HG03135 (cell line): ENCODE measurements around the gene OSBPL5.

ENCODE experiments used
- ATAC-seq: cut with Tn5 transposase; IDR thresholded peaks from one replicate; pipeline ENCODE4 v1.9.1; 2021; ENCODE audit warnings: mild to moderate bottlenecking, moderate library complexity; ENCODE audit not compliant: unreplicated experiment

Gene OSBPL5

DNA sequence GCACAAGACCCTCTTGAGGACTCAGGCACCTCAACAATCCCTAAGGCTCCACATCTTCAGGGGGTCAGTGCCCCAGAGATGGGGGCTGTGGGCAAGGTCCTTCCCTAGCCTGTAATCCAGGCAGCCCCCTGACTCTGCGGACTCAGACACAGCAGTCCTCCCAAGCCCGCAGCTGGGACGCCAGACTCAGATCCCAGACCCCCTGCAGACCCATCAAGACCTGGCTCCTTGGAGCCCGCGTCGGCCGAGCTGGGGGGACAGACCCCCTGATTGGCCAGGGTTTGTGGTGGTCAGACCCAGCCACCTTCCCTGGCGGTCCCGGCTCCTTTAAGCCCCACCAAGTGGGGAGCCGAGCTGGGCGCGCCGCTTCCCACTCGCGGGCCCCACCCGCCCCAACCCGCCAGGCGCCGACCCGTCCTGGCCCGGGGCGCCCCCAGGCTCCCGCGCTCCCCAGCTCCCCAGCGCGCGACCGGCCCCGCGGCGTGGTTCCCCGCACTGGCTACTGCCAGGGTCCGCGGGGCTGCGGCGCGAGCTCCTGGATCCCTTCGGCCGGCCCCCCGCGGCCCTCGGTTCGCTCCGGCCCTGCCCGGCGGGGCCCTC is 458 bp downstream of the OSBPL5 start:
- no peak for ATAC-seq

DNA sequence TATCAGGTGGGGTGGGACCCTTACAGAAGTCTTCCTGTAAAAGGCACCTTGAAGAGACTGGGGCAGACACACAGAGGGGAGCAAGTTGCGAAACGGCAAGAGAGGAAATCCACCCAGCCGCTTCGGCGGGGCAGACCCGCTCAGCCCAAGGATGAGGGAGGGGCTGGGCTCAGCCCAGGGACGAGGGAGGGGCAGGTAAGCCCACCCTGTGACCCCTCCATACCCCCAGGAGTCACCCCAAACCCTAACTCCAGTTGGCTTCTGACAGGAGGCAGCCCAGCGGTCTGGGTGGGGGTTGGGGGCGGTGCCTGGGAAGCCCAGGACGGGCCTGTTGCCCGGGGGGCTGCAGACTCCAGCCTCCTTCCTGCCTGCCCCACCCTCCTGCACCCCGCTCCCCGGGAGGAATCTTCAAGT is 965 bp downstream of the OSBPL5 start:
- no peak for ATAC-seq

- ATAC-seq: no peak
These were observed 1.7 kb downstream of the OSBPL5 start for GRCh38 chr11:3163241-3163981.

DNA sequence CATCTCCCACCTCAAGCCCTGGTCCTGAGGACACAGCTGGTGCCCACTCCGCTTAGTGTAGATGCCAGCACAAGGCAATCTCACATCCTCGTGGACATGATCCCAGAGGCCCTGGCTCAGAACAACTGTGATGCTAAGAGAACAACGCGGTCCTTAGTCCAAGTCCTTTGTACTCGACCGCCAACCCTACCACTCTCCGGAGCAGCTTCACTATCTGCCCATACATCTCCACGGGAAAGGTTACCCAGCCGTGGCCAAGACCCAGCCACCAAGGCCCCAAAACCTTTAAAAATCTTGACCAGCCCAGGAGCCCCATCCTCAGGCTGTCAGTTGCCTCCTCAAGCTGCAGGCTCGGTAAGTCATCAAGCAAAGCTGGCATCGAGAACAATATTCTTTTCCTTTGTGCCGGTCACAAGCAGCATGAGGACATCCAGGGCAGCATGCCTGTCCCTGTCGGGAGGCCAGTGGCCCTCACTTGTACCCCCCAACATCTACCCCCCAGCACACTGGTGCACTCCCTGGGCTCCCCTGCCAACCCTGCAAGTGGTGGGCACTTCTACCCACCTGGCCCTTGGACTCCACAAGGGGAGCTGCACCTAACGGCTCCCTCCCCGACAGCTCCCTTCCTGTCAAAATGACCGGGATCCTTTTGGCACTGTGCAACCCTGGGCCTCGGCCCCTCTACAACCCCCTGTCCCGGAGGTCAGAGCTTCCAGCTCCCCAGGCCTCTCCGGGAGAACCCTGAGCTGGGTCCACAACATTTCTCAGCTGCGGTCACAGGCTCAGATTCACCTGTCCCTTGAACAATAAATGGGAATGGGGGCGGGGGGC is 2.5 kb downstream of the OSBPL5 start:
- ATAC-seq: no peak

- ATAC-seq: no peak
These were observed 3.2 kb downstream of the OSBPL5 start for GRCh38 chr11:3161720-3162409.

DNA sequence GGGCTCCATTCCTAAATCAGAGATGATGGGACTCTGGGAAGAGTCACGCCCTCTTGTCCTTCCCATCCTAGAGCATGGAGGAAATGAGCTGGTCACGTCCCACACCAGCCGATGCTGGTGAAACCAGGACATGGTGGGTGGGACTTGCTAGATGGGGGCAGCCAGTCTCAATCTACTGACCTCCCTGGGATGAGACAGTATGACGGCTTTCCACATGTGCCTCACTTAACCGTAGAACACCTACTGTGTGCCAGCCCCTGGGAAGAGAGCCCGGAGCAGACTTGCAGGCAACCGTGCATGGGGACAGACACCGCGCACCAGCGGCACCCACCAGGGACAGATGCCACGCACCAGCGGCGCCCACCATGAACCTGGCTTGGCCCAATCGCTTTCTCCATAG is 3.8 kb downstream of the OSBPL5 start:
- ATAC-seq: no peak

DNA sequence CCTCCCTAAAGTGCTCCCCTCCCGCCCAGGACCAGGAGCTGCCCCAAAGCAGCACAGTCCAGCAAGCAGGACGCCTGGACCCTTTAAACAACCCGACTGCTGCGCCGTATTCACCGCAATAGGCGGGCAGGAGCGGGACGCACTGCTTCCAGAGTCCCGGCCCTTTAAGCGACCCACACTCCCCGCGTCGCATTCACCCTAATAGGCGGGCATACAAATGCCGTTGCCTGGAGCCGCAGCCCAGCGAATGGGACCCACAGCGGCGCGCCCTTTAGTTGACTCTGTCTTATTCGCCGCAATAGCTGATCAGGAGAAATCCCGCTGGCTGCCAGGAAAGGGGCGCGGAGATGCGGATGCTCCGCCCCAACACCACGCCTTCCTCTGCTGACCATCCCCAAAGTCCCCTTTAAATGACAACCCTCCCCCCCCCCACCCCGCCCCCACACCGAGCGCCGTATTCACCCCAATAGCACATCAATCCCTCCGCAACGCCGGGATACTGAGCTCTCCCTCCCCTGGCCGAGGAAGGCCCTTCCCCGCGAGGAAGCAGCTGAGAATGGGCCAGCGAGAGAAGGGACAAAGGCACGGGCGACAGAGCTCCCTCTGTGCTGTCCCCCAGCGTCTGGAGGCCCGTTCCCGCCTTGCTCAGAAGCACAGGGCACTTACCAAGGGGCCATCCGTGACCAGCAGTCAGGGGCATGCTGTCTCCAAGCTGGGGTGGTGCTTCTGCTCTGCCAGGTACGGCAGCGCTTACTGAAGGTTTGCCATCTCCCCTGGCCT is 4.7 kb downstream of the OSBPL5 start:
- ATAC-seq: no peak

- ATAC-seq: no peak
These were observed 5.6 kb downstream of the OSBPL5 start for GRCh38 chr11:3159296-3160190.

DNA sequence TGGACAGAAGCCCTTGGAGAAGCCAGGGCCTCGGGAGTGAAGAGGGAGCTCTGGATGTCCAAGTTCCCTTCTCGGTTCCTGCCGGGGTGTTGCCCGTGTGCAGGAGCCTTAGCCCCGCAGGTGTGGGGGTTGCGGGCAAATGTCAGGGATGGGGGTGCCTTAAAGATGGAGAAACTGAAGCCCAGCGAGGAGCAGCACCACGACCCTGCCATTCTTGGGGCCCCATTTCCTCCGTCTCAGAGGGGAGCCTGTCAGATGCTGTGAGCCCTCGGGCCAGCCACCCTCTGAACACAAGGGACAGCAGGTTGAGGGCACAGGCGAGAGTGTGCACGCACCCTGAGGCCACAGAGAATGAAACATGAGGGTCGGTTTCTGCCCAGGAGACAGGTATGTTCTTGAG is 6.3 kb downstream of the OSBPL5 start:
- ATAC-seq: no peak

GRCh38 chr11:3158131-3158591 is 6.9 kb downstream of the OSBPL5 start:
- no peak for ATAC-seq

- no peak for ATAC-seq
These were observed 7.6 kb downstream of the OSBPL5 start for GRCh38 chr11:3157381-3158130.

DNA sequence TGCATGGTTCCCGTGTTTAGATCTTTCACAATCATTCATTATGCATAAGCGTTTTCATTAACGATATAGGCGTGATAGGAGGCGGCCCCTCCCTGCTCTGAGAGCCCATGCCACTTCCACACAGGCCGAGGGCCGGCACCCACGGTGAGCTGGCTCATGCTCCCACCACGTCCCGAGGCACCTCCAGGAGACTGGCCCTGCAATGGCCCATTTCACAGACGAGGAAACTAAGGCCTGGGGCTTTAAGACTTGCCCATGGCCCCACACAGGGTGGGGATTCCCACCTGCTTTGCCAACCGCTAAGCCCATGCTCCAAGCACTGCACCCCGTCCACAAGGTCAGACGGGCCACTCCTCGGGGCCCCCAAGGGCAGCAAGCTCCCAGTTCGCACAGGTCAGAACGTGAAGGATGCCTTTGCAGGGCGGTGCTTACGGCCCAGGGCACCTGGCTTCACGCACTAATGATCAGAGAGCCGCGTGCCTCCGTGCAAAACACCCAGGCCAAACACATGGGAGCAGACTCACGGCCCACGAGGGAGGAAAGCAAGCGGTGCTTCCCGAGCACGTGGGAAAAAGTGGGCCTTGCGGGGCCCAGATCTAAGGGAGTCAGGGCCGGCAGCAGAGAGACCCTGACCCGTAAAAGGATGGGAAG is 8.3 kb downstream of the OSBPL5 start:
- ATAC-seq: no peak

- no peak for ATAC-seq
These were observed 8.8 kb downstream of the OSBPL5 start for GRCh38 chr11:3156282-3156660.

GRCh38 chr11:3155691-3156258 is 9.3 kb downstream of the OSBPL5 start:
- no peak for ATAC-seq

GRCh38 chr11:3155216-3155615 is 9.9 kb downstream of the OSBPL5 start:
- ATAC-seq: no peak

DNA sequence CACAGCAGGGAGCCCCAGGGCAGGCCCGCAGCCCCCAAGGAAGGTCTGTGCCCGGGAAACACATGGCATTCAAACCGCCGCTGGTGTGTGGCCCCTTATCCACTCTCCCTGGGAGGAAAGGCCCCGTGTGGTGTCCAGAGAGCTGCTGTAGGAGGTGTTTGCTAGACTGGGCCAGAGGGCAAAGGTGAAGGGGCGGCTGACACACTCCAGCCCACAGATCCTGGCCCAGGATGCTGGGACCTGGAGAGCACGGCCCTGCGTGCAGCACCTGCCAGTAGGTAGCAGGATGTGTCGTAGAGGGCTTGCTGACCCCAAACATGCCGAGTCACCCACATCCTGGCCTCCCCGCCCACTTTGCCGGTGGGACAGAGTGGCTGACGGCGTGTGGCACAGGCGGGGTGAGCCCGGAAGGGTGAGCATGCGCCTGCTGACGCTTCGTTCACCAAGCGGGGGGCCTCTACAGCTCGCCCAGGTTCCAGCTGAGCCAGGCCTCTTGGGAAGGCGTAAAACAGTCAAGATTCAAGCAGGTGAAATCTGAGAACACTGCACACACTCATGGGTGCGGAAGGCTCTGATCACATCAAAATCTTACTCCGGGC is 11.0 kb downstream of the OSBPL5 start:
- ATAC-seq: no peak

DNA sequence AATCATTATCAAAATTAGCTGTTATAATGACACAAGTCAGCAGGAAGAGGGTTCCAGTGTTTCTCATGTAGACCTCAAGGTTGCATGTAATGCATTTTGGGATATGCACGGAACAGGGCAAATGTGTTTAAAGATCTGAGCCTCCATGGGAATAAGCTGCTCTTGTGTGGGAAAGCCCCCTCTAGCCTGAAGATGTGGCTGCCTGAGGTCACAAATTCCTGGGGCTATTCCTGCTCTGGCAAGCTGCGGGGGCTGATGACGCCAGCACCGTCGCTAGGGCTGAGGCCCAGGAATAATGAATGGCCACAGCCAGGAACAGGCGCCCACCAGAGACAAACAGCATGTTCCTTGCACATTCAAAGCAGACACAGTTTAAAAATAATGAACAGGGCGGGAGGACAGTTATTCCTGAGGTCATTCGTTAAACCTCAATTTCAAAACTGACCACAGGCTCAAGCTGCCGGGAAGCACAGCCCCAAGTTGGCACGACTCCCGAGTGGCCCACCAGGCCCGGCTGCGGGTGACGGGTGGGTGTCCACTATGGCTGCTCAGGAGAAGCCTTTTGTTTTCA is 11.7 kb downstream of the OSBPL5 start:
- ATAC-seq: no peak
